Nucleus accumbens (tissue), 56 donors: ENCODE results near the gene TOMM7.
"Not testable (repeated sequence)": the region's sequence is repeated elsewhere in the genome, so short reads cannot be mapped to it uniquely, and the experiment has no call there.

Source experiments
- DNase-seq, 56 donors: peaks; one replicate each; lab custom pipeline; 2025; lab: John Stamatoyannopoulos, UW

TOMM7 gene

DNA sequence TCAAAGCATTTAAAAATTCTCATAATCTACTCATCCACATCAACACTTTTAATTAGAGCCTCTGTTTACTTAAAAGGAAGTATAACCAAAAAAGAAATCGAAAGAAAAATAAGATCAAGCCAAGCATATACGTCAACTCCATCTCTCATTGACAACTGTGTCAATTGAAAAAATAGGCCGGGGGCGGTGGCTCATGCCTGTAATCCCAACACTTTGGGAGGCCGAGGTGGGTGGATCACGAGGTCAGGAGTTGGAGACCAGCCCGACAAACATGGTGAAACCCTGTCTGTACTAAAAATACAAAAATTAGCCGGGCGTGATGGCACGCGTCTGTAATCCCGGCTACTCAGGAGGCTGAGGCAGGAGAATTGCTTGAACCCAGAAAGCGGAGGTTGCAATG lies 32.0 kb downstream of the TOMM7 start:
- not testable (repeated sequence) for DNase-seq

DNA sequence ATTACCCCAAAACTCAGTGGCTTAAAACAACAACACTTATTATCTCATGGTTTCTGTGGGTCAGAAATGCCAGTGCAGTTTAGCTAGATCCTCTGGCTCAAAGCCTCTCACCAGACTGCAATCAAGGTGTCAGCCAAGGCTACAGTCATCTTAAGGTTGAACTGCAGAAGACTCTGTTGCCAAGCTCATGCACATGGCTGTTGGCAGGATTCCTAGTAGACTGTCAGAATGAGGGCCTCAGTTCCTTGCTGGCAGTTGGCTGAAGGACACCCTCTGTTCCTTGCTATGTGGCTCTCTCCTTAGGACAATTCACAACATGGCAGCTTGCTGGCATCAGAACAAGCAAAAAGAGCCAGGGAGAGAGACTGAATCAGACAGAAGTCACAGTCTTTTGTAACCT lies 34.7 kb downstream of the TOMM7 start:
- peak in 2 of 56 donors; percentile 1 for DNase-seq

DNA sequence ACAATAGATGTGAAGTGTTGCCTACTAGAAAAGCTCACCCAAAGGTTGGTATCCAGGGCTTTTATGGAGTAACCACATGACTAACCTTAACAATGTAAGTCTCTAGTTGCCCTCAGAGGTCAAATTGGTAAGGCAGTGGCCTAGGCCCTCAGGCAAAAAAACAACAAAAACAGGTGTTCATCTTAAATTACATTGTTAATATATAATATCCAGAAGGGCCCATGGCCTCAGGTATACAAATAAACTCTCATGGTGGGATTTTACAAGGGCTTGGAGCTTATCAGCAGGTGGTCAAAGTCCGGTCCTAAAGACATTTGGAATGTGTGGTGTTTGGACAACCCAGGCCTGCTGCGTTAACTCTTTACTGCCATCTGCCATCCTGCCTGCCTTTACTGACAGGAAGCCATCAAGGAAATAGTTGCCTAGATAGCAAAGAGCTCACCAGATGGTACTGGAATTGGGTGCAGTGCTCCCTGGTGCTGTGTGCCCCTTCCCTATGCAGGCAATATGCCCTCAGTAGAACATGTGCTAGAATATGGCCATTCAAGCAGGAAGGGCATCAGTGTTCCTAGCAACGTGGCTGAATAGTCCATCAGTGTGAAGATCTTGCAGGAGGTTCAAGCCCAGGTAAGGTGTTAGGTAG lies 36.2 kb downstream of the TOMM7 start:
- no peak for DNase-seq

DNA sequence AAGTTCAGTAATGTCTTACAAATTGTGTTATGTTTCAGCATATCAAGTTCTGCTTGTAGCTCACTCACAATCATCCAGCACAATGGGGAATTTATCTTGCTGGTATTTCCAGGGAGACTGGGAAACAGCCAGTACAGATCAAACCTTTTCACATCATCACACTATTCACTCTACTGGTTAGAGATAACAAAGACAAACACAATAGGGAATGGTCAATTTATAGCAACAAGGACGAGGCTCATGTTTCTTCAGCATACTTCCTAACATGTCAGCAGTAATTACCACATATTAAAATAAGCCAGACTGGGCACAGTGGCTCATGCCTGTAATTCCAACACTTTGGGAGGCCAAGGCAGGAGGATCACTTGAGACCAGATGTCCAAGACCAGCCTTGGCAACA lies 38.3 kb downstream of the TOMM7 start:
- DNase-seq = no peak

DNA sequence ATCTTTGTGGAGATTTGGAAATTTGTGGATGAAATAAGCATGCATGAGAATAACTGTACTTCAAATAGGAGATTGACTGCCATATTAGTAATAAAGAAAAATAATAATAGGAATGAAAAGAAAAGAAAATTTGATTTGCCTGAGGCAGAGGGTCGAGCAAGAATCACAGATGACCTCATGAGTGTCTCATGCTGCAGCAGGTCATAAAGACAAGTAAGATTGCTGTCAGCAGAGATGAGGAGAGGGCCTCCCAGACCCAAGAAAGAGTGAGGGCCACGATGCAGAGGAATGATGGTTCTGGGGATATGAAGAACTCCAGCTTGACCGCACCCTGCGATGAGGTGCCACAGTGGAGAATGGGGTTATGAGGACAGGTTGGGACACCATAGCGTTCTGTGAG lies 39.2 kb downstream of the TOMM7 start:
- DNase-seq = no peak

DNA sequence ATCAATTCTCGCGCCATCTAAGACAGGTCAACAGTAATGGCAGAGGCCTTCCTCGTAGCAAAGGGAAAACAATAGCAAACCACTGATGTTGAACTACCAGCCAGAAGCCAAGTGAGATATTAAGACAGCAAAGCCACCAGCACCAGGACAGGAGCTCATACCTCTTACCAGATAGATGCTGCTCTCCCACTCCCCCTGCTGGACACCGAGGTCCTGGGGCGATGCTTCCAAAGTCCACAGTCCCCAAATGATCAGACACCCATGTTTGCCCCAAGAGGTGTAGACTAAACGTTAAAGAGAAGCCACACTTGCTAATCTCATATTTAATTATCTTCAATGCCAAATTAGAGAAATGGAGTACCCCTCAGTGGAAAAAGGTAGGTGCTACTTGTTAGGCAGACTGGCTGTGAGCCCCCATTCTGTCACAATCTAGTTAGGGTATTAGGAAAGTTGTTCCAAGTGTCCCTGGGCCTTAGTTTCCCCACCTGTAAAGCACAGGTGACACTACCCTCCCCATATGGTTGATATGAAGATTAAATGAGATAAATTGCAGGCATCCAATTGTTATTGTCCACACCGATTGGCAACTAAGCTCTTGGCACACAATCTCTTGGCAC lies 39.9 kb downstream of the TOMM7 start:
- DNase-seq = peak in 19 of 56 donors; percentile 0 to 36 (median 5)

DNA sequence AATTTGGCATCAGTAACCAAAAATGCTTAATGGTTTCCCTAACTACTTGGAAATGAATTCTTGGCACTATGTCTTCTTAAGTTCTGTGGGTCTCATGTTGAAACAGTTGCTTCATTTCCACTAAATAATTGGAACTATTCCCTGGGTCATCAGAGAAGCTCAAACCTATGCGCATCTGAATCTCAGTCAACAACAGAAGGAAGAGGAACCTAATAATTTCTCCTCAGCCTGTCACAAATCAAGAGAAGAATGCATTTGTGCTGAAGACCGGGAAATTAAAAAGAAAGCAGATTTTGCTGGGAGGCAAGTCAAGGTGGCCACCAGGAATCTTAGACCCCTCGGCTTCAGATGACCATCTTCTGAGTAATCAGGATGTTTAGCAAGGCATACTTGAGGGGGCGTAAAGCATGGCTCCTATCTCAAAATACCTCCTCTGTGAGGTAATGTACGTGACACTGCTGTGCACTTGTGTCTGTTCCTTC lies 41.4 kb downstream of the TOMM7 start:
- DNase-seq = no peak

DNA sequence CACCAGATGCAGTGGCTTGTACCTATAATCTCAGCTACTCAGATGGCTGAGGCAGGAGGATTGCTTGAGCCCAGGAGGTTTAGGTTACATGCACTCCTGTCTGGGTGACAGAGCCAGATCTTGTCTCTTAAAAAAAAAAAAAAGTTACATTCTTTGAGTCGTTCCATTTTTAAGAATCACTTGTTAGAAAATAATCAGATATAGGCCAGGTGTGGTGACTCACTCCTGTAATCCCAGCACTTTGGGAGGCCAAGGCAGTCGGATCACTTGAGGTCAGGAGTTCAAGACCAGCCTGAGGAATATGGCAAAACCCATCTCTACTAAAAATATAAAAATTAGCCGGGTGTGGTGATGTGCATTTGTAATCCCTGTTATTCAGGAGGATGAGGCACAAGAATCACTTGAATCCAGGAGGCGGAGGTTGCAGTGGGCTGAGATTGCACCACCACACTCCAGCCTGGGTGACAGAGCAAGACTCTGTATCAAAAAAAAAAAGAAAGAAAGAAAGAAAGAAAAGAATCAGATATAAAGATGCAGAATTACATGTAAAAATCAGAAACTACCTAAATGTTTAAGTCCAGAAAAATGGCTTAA lies 42.8 kb downstream of the TOMM7 start:
- not testable (repeated sequence) for DNase-seq

DNA sequence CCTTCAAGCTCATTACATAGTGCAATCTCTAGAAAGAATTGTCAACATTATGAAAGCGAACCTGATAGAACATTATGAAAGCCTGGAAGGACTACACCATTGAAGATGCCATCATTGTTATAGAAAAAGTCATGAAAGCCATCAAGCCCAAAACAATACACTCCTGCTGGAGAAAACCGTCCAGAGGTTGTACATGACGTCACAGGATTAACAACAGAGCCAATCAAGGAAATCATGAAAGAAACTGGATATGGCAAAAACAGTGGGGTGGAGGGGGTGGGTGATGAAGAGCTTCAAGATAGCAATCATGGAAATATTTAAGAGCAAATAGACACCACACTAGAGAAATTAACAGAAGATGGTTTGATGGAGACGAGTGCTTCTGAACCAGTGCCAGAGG lies 45.7 kb downstream of the TOMM7 start:
- DNase-seq = no peak

DNA sequence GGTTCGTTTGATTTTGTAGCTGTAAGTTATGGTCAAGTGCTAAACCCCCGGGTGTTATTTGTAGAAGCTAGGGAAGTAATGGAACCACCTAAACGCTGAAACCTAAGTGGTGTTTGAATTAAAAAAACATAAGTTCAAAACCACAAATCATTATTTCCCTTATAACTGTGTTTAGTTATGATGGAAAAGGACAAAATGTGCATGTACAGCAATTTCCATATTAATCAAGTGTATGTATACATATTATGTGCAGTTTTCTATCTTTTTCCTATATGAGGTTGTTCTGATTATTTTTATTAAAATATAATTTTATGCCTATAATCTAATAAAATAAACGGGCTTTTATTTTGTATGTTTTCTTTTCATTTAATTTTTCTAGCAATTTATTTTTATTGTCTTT lies 49.8 kb downstream of the TOMM7 start:
- DNase-seq = no peak

DNA sequence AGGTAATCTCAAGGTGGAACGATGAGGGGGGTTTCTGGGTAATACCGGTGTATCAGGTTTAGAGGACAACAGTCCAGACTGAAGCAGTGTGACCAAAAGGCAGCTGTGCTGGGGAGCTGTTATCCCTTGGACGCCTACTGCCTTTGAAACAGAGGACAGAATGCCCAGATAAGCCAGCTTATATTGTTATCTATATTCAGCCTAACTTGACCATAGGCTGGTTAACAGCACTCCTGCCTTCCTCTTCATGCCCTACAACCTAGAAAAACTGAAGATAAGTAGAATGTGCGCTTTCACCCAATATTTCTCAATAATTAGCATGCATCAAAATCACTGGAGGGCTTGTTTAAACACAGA lies 50.8 kb downstream of the TOMM7 start:
- no peak for DNase-seq

DNA sequence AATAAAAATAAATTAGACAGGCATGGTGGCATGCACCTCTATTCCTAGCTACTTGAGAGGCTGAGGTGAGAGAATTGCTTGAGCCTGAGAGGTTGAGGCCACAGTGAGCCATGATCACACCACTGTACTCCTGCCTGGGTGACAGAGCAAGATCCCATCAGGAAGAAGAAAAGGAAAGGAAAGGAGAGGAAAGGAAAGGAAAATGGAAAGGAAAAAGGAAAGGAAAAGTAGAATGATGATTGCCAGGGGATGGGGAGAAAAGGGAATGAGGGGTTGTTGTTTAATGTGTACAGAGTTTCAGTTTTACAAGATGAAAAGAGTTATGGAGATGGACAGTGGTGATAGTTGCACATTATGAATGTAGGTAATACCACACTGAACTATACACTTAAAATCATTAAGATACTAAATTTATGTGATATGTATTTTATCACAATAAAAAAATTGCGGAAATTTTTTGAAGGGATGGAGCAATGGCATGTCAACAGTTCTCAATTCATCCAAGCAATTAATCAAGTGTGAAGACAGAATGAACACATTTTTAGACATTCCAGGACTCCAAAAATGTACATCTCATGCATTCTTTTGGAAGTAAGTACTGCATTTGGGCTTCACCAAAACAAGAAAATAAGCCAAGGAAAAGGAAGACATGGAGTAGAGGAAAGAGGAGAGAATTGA lies 51.3 kb downstream of the TOMM7 start:
- DNase-seq = no peak

DNA sequence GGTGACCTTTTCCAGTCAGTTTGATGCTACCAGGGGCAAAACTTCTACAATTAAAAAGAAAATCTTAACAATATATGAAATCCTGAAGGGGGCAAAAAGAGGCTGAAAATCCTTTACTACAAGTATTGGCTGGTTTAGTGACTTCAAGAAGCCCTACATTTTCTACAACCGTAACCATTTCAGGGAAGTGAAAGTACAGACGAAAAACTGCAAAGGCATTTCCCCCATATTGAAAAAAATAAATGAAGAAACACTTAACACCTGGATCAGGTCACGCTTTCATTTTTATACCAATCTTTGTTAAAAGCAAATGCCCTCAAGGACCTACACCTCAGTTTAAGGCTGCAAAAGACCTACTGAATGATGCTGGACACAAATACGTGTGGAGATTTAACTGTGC lies 57.0 kb downstream of the TOMM7 start:
- no peak for DNase-seq
